Measurements from ENCODE around the gene C2orf92.
A peak's percentile ranks its signal among the peaks of the same experiment; 100 is the strongest.

C2orf92 gene

DNA sequence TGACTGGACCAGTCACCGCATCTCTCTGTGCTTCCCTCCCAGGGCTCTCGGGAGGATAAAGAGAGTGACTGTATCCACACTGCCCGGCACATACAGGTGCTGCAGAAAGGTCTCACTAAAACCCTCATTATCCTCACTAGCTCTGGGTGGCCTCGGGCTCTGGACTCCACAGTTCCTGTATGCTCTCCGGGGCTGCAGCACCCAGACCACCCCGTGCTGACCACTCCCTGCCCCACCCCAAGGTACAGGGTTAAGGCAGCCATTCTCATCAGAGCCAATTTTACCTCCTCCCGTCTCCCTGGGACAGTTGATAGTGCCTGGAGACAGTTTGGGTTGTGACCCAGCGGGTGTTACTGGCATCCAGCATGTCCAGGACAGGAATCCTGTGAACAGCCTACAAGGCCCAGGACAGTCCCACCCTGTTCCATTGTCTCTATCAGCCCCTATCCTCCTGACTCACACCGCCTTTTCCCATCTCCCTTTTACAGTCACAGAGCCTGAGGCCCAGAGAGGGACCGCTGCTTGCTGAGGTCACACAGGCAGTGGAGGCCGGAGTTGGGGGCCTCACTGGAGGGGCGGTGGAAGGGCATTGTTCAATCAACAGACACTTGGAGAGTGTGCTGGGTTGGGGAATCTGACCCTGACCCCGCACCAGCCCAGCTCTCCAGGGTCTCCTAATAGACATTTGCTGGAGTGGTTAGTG, 45.6 kb downstream of the C2orf92 start:
- no peak for DNase-seq

- DNase-seq = no peak
These were observed 46.6 kb downstream of the C2orf92 start for GRCh38 chr2:97715951-97716694.

- no peak for DNase-seq
These were observed 47.4 kb downstream of the C2orf92 start for GRCh38 chr2:97716695-97717612.

DNA sequence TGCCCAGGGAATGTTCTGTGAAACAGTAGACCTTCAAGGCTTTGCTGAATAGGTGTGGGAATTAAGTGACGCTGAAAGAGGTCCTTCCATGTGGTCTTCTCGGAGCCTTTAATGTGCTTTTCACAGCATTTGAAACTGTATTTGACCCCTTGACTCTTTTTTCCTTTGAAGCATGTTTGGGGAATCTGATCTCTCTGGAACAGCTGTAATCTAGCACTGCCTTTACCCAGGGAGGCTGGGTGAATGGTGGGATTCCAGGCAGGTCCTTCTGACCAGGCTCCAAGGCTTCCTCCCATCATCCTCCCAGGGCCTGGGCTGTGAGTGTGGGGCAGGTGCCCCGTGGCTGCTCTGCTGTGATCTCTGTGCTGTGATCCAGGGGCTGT, 48.1 kb downstream of the C2orf92 start:
- DNase-seq = no peak

DNA sequence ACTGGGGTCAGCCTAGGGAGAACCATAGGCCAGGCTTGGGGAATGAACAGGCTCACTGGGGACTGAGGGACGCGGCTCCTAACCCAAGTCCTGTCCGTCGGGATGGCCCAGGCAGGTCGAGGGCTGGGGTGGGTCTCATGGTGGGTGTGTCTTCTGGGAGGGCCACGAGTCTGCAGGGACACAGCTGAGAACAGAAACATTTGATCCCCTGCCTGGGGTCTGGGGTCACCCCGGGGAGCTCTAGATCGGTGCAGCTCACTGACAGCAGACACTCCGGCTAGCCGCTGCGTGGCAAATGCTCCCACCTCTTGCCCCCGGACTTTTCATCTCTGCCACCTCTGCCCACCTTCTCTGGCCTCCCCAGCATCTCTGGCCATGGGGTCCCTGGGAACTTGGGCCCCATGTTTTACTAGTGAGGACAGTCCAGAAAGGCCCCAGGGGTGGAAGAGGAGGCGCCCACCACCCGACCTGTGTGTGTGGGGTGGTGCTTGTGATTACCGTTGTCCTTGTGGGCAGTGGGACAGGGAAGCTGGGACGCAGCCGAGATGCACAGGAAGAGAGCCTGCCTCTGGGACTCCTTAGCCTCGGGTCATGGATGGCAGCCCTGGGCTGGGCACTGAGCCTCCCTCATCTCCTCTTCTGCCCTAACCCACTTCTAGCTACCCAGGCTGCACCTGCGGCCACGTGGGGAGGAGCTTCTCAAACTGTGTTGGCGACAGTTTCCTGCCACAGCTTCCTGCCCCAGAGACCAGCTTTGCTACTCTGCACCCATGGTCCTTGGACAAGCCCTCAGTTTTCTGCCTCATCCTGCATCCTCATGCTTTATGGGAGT, 48.8 kb downstream of the C2orf92 start:
- peak; percentile 43 for DNase-seq

DNA sequence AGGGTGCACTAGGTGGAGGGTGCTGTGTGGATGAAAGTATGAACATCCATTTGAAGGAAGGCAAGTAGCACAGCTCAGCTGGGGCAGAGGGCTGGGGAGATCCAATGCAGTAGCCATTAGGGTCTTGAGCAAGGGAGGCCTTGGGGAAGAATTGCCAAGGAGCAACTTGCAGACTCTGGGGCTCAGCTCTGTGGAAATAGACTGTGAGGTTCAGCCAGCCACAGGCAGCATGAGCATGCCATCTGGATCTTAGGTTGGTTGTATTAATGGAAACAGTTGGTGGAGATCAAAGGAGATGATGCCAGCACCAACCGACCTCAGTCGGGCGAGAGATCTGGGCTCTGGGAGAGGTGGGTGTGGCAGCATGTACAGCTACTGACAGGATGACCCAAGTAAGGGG, 49.4 kb downstream of the C2orf92 start:
- no peak for DNase-seq

DNA sequence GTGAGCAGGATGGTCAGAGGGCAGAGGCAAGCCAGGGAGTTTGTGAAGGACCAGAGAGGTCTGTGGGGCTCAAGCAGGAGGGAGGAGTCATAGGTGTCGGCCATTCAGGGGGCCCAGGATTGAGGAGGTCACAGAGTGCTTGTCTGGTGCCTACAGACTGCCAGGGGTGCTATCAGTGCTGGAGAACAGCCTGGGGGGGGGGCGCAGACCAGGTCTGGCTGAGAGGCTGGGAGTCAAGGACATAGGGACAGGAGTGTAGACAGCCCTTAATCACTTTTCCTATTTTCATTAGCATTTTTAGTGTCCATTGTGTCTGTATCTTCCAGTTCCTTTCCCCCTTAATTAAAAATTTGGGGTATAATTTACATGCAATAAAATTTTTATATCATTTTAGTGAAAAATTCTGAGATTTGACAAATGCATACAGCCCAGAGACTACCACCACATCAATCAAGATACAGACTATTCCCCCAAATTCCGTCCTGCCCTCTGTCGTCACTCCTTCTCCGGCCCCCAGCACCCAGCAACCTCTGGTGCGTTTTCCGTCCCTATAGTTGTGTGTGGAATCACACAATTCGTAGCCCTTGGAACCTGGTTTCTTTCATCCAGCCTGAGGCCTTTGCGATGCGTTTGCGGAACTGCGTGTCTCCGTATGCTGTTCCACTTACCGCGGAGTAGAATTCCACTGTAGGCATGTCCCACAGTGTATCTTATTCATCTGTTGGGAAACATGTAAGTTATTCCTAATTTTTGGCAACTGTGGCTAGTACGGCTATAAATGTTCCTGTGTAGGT, 50.0 kb downstream of the C2orf92 start:
- no peak for DNase-seq

GRCh38 chr2:97720746-97721145, 51.2 kb downstream of the C2orf92 start:
- DNase-seq = no peak

DNA sequence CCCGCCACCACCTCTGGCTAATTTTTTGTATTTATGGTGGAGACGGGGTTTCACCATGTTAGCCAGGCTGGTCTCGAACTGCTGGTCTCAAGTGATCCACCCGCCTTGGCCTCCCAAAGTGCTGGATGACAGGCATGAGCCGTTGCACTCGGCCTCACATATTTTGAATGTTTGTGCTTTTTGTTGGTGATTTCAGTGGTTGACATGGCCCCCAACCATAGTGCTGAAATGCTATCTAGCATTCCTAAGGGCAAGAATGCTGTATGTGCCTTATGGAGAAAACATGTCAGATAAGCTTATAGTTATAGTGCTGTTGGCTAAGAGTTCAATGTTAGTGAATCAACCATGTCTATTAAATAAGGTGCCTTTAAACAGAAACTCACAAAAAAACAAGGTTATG, 52.7 kb downstream of the C2orf92 start:
- DNase-seq = no peak

GRCh38 chr2:97723156-97724072, 53.9 kb downstream of the C2orf92 start:
- no peak for DNase-seq

DNA sequence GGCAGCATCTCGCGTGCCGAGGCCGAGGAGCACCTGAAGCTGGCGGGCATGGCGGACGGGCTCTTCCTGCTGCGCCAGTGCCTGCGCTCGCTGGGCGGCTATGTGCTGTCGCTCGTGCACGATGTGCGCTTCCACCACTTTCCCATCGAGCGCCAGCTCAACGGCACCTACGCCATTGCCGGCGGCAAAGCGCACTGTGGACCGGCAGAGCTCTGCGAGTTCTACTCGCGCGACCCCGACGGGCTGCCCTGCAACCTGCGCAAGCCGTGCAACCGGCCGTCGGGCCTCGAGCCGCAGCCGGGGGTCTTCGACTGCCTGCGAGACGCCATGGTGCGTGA, 54.5 kb downstream of the C2orf92 start:
- DNase-seq = no peak

DNA sequence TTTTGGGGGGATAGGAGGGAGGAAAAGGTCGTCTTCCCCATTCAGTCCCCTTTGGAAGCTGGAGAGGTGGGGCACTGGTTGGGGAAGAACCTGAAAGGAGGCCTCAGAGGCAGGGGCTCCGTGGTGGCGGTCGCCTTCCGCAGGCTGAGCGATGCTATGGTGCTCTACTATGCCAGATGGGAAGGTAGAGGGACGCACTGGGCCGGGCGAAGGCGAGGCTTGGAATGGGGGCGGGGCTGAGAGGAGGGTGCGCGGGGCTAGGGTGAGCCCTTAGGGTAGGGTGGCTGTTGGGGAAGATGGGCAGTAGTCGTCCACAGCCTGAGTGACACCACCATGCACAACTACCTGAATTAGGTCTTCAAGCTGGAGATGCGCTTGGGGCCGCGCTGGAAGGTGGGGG, 55.0 kb downstream of the C2orf92 start:
- no peak for DNase-seq

DNA sequence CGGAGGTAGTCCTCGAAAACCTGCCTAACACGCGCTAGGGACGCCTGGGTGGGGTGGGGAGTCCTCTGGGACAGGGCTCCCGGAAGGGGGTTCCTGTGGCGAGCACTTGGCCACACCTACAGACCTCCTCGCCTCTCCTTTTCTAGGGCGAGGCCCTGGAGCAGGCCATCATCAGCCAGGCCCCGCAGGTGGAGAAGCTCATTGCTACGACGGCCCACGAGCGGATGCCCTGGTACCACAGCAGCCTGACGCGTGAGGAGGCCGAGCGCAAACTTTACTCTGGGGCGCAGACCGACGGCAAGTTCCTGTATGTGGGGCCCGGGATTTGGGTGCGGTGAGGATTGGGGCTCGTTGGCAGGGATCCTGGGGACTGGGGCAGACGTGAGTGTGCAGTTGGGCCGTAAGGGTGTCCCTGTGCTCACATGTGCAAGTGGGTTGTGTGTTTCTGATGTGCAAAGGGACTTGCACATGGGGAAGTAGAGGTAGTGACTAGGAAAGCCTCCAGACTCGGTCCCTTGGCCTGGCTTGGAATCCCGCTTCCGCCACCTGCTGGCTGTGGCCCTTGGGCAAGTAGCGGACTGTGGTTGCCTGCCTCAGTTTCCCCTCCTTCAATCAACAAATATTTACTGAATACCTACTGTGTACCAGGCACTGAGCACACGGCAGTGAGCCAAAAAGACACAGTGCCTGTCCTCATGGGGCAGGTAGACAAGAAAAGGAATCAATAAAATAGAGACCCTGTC, 55.6 kb downstream of the C2orf92 start:
- DNase-seq = no peak

- no peak for DNase-seq
These were observed 57.0 kb downstream of the C2orf92 start for GRCh38 chr2:97726261-97727064.

DNA sequence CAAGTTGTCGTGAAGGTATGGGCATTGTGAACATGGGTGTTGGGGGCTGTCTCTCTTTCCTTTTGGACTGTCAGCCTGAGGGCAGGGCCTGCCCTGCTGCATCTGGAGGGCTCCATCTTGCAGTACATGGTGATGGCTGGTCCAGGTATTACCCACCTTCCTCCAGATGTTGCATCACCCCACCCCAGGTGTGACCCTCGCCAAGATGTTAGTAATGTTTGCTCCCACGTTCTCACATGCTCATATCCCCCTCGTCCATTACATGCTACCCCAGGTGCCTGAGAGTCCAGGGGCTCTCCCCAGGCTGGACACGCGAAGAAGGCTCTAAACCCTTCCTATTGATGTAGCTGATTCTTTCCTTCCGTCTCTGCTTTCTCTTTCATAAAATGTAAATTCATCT, 57.8 kb downstream of the C2orf92 start:
- no peak for DNase-seq

GRCh38 chr2:97728091-97728731, 58.7 kb downstream of the C2orf92 start:
- DNase-seq = peak; percentile 57

DNA sequence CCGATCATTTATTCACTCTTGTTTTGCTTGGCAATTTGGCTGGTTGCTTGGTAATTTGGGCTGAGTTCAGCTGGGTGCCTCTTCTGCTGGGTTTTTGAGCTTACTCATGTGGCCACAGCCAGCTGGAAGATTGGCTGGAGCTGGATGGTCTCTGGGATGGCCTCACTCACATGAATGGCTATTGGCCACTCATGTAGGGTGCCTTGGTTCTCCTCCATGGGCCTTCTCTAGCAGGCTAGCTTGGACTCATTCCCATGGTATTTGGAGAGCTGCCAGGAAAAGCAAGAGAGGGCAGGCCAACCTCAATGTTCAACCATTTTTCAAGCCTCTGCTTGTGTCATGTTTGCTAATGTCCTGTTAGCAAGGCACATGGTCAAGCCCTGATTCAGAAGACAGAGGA, 60.7 kb downstream of the C2orf92 start:
- DNase-seq = no peak

DNA sequence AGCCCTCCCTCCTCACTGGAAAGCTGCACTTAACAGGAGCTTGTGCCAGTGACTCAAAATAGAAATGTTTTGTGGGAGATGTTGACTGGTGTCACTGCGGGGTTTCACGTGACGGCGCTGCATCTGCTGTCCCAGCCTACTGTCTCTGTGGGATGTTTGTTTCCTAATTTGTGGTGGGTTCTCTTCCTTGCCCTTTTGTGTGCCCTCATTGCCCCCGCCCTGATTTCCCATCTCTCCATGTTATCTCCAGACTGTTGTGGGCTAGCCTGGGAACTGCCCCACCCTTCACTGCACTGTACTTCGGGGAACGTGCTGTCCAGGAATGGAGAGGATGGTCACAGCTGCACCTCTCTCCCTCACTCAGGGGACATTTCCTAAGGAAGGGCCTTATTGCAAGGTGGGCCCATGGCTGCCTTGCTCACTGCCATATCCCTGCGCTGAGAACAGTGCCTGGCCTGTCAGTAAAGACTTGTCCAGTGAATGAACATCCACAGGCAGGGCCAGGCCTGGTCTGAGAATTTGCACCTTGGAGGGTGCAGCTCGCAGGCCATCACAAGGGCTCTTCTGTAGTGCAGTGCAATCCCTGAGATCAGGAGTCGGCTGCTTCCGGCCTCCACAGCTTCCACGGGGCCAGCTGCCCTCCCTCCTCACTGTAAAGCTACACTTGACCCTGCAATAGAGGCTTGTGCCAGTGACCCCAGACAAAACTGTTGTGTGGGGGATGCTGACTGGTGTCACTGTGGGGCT, 61.9 kb downstream of the C2orf92 start:
- no peak for DNase-seq

All from MV-4-11 (cell line).